Activated T-helper 1 cell treated with Interleukin-2 at 50 U/mL for 16 hours (primary cell): ENCODE measurements around the gene KCNC2.

Experiments
- DNase-seq: peaks from one replicate; pipeline ENCODE4 v3.0.0-alpha.2; 2020; ENCODE audit warnings: low read depth

Gene KCNC2

DNA sequence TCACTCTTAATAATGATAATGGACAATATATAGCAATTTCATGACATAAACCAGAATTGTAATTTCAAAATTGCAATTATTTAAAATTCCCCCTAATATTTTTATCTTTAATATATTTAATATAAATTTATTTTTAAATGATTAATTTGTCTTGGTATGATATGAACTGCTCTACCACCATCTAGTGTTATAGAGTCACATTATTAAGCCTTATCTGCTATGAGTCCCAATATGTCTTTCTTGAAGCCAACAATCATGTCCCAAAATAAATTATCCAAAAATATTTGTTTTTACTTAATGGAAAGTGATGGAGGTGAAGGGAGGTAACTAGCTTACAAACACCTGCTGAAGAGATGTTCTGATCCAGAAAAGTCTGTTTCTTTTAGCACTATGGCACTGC, 151.4 kb downstream of the KCNC2 start:
- DNase-seq, result no peak

DNA sequence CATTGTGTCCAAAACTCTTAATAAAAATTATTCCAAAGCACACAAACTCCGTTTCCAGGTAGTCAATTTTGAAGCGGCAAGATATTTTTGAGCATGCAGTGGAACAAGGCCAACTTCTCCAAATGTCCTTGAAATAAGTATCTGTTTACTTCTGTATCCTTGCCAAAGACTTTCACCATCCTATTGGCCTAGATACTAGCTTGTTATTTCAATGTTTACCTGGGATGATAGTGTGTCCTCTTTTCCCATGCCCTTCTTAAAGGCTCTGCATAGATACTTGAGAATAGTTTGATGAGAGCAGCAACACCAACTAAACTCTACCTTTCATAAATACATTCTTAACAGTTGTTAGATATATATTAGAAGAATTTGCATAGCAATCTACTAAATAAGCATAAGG, 160.9 kb downstream of the KCNC2 start:
- DNase-seq, result no peak

DNA sequence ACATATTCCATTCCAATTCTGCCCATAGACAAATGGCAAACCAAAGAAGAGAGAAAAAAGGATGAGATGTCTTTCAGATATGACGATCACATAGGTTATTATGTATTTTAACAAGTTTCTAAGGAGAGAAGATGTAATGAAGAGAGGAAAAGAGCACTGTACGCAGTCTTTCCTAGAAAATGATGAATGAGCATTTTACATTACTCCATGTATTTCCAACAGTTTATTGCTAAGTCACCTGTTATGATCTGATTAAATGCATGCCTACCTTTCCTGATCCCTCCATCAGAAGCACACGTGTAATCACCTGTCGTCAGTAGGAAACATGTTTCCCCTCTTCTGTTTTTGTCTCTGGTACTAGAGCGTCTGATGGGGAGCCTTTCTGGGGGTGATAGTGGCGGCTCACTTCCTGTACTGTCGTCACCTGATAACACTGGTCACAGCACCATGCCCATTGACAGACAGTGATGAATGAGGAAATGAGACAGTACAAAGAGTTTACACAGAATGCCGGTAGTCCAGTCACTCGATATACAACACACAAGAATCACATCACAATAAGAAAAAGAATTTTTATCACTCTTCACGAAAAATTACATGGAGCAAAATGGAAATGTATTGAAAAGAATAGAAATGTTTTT, 161.6 kb downstream of the KCNC2 start:
- no peak for DNase-seq

DNA sequence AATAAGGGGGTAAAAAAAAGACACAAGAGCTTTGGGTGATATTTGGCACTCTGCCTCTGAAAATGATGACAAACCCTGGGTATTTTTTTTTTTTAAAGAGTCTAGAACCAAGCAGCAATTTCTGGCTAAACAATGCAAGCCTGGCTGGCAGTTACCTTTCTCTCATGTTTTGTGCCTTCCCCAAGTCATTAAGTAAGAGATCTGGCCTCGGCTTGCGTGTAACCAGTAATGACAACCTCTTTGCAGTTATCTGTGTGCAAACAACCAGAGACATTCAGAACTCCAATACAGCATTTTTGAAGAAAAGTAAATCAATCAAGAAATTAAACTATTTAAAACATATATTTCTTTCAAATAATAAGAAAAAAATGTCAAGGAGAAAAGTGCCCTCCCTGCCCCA, 167.5 kb downstream of the KCNC2 start:
- no peak for DNase-seq

DNA sequence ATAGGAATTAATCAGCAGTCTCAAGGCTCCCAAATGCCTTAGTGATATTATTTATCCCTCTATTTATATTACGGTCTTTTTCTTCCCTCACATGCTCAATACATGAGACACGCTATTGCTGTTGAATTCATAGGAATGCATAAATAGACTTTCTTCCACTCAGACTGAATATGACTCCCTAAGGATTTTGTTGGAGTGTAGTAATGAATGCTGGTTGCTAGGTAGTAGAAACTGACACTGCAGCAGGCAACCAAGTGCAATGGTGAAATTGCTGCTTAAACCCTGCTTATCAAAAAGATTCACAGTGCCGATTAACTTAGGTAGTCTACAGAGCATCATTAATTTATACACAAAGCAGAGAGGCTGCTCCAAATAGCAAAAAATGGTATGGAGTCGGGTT, 168.2 kb downstream of the KCNC2 start:
- no peak for DNase-seq

DNA sequence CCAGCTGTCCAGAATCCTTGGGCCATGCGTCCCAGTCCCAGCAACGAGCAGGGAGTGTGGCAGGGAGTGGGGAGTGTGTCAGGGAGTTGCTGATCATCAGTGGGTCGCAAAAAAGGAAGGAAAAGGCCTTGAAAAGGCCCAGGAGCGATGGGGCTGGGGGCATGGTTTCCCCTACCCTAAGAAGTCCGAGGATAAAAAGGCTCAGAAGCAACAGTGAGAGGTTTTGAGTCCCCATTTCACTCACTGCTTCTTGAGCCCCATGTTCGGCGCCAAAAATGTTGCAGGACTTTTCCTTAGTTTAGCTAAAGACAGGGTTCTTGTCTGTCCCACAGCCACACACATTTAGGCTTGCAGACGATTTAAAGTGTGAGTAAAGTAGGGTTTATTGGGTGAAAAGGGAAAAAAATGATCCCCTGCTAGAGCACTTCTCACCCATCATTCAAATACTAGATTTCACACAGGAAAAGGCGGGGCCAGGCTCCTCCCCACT, 189.5 kb downstream of the KCNC2 start:
- DNase-seq, result no peak

DNA sequence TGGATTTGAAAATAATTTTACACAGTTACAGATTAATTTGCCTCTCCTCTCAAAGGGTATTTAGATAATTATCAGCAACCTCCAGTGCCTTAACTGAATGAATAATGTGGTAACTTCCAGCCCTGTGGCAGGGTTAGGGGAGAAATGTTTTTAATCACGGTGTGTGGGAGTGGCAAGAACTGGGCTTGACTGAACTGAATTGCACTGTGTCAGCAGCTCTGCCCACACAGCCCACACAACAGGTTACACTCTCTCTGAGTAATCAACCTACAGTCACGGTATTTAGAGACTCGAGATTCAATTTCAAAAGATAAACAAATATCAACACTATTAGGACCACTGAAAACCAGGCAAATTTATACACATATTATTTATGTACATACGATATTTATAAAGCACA, 198.5 kb downstream of the KCNC2 start:
- no peak for DNase-seq

DNA sequence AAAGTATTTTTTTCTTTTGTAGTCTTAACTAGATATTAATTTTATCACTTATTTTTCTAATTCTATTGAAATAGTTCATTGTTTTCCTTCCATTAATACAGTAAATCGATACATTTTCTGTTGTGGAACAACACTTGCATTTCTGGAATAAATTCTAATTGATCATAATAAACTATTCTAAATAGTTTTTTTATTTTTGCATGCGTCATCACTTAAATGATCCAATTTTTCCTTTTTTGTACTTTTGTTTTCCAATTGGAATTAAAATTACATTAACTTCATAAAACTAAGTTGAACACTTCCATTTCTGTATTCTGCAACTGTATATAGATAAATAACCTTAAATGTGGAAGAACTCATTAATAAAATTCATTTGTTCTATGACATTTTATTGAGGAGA, 202.5 kb downstream of the KCNC2 start:
- no peak for DNase-seq

DNA sequence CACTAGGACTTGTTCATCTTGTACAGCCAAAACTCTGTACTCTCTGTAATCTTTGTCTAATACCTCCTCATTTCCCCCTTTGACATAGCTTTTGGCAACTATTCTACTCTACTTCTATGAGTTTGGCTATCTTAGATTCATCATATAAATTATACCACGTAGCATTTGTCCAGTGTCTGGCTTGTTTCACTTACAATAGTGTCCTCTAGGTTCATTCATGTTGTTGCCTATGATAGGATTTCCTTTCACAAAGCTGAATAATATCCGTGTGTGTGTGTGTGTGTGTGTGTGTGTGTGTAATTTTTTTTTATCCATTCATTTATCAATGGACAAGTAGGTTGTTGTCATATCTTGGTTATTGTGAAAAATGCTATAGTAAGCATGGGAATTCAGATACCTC, 209.5 kb downstream of the KCNC2 start:
- no peak for DNase-seq

DNA sequence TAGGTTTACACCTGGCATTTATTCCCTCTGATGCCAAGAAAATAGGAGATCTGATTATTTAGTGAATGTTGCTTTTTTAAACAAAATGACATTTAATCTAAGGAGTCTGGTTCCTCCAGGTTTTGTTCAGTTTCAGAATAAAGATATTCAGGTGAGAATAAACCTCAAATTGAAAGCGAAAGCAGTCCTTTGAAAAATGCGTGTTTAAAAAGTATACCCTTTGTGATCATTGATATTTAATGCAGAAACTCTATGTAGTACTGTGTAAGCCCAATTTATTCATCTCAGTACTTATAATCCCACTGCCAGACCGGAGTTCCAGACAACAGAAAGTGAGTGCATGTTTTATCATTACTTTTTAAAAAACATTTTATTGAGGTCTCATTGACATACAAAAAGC, 210.2 kb downstream of the KCNC2 start:
- no peak for DNase-seq
